H1 (cell line): ENCODE measurements around the gene C13orf42. TPM values are rescaled to one million over a fixed set of nuclear protein-coding genes. Genes with fewer than 3 reads are reported as not detected.

Experiments used
- CTCF ChIA-PET: fragments of 300-600 bp; sonication (Branson Sonifier 250); formaldehyde crosslinking; loops from one replicate; lab custom pipeline; 2021; ENCODE audit not compliant: partially characterized antibody; lab: Charles Lee
- POLR2A ChIA-PET: fragments of 300-600 bp; sonication (Branson Sonifier 250); formaldehyde crosslinking; loops from one replicate; lab custom pipeline; 2021; ENCODE audit warnings: inconsistent platforms; ENCODE audit not compliant: partially characterized antibody; lab: Charles Lee
- DNase-seq, 2 experiments: peaks; one replicate each; pipeline versions ENCODE4 v3.0.0 to v3.0.0-alpha.2; 2010 to 2022; ENCODE audit warnings: low spot score in 2 of 2, low read depth in 1 of 2, mixed read lengths in 1 of 2
- FAIRE-seq: peaks from 2 replicates; lab custom pipeline; 2011; peaks lifted over from hg19 to GRCh38; lab: Jason Lieb, UNC
- H2AFZ ChIP-seq: 2 replicates; pipeline ENCODE4 v1.8.1; 2012; ENCODE audit warnings: low read length, inconsistent platforms
- H2AK5ac ChIP-seq: 2 replicates; pipeline ENCODE4 v1.6.1; 2013; ENCODE audit warnings: low read depth, low read length
- H2BK120ac ChIP-seq: replicated peaks from 2 replicates; pipeline ENCODE3; 2013; ENCODE audit warnings: low read depth, low read length, inconsistent platforms
- H2BK12ac ChIP-seq: 2 replicates; pipeline ENCODE4 v1.6.1; 2013; ENCODE audit warnings: low read depth, low read length
- H2BK15ac ChIP-seq: 2 replicates; pipeline ENCODE4 v1.6.1; 2013; ENCODE audit warnings: low read length
- H2BK20ac ChIP-seq: 2 replicates; pipeline ENCODE4 v1.6.1; 2013; ENCODE audit warnings: low read length
- H2BK5ac ChIP-seq: 2 replicates; pipeline ENCODE4 v1.6.1; 2013; ENCODE audit warnings: low read depth, low read length
- H3K14ac ChIP-seq: 2 replicates; pipeline ENCODE4 v1.6.1; 2013; ENCODE audit warnings: inconsistent platforms; ENCODE audit not compliant: insufficient read length
- H3K18ac ChIP-seq: 2 replicates; pipeline ENCODE4 v1.6.1; 2013; ENCODE audit warnings: low read length; ENCODE audit errors: extremely low read depth
- H3K23ac ChIP-seq: 2 replicates; pipeline ENCODE4 v1.6.1; 2013; ENCODE audit warnings: inconsistent platforms; ENCODE audit not compliant: insufficient read length
- H3K23me2 ChIP-seq: 2 replicates; pipeline ENCODE4 v1.6.1; 2013; ENCODE audit warnings: low read depth, low read length
- H3K27ac ChIP-seq: 2 replicates; pipeline ENCODE4 v1.6.1; 2011; ENCODE audit warnings: low read depth, low read length, inconsistent platforms
- H3K27me3 ChIP-seq, 4 experiments: replicated peaks in 1 of 4; 1 replicate in 1 of 4; 2 replicates in 3 of 4; pipeline versions ENCODE4 v1.6.1 to v1.8.1; 2011 to 2013; ENCODE audit warnings: low read length in 3 of 4, mild to moderate bottlenecking in 3 of 4, inconsistent platforms in 2 of 4, mixed read lengths in 2 of 4, moderate library complexity in 1 of 4; ENCODE audit not compliant: control insufficient read depth in 3 of 4, insufficient read depth in 3 of 4; ENCODE audit errors: extremely low read depth in 1 of 4
- H3K36me3 ChIP-seq, 4 experiments: 2 replicates each; pipeline versions ENCODE4 v1.6.1 to v1.8.1; 2011 to 2013; ENCODE audit warnings: mild to moderate bottlenecking in 4 of 4, low read length in 3 of 4, moderate library complexity in 2 of 4, control low read depth in 1 of 4, inconsistent platforms in 1 of 4; ENCODE audit not compliant: insufficient read depth in 4 of 4, control insufficient read depth in 2 of 4
- H3K4ac ChIP-seq: replicated peaks from 2 replicates; pipeline ENCODE3; 2013; ENCODE audit warnings: low read length, low read depth, mixed read lengths, inconsistent platforms; ENCODE audit not compliant: insufficient read length
- H3K4me1 ChIP-seq, 4 experiments: replicated peaks in 1 of 4; 1 replicate in 1 of 4; 2 replicates in 3 of 4; pipeline versions ENCODE4 v1.6.1 to v1.8.1; 2011 to 2013; ENCODE audit warnings: low read length in 3 of 4, inconsistent platforms in 2 of 4, mixed read lengths in 1 of 4; ENCODE audit not compliant: insufficient read depth in 4 of 4, control insufficient read depth in 3 of 4
- H3K4me2 ChIP-seq, 2 experiments: 2 replicates each; pipeline versions ENCODE4 v1.6.1 to v1.8.1; 2011 to 2013; ENCODE audit warnings: low read depth in 2 of 2, low read length in 2 of 2, control low read depth in 1 of 2, inconsistent platforms in 1 of 2, mild to moderate bottlenecking in 1 of 2; ENCODE audit not compliant: insufficient read depth in 1 of 2
- H3K4me3 ChIP-seq, 4 experiments: fragments of 200-600, 300-600 bp in 1 of 4; sonication (generic), shearing (Covaris generic), sonication (Bioruptor Twin) in 1 of 4; 2 replicates each; pipeline versions ENCODE4 v1.5.1 to v1.8.1; 2011 to 2016; ENCODE audit warnings: low read length in 4 of 4, low read depth in 3 of 4, control low read depth in 2 of 4, inconsistent platforms in 2 of 4, mild to moderate bottlenecking in 2 of 4, mixed read lengths in 1 of 4, moderate library complexity in 1 of 4; ENCODE audit not compliant: insufficient read depth in 2 of 4; ENCODE audit errors: extremely low read depth in 1 of 4
- H3K56ac ChIP-seq: replicated peaks from 2 replicates; pipeline ENCODE3; 2013; ENCODE audit warnings: low read depth, mild to moderate bottlenecking, mixed read lengths, low read length, inconsistent platforms; ENCODE audit not compliant: insufficient read length
- H3K79me1 ChIP-seq: 2 replicates; pipeline ENCODE4 v1.6.1; 2013; ENCODE audit warnings: low read depth, low read length, control low read depth
- H3K79me2 ChIP-seq, 2 experiments: 2 replicates each; pipeline versions ENCODE4 v1.6.1 to v1.8.1; 2012 to 2013; ENCODE audit warnings: low read length in 2 of 2, mild to moderate bottlenecking in 2 of 2, inconsistent platforms in 1 of 2; ENCODE audit not compliant: insufficient read depth in 2 of 2, control insufficient read depth in 1 of 2
- H3K9ac ChIP-seq, 4 experiments: replicated peaks in 1 of 4; 1 replicate in 1 of 4; 2 replicates in 3 of 4; pipeline versions ENCODE4 v1.6.1 to v1.8.1; 2011 to 2013; ENCODE audit warnings: low read depth in 3 of 4, low read length in 3 of 4, control low read depth in 2 of 4, mild to moderate bottlenecking in 2 of 4, moderate library complexity in 2 of 4, inconsistent platforms in 1 of 4; ENCODE audit errors: extremely low read depth in 1 of 4
- H3K9me3 ChIP-seq, 2 experiments: 2 replicates each; pipeline versions ENCODE4 v1.6.1 to v1.8.1; 2012 to 2013; ENCODE audit warnings: mild to moderate bottlenecking in 2 of 2, moderate library complexity in 2 of 2, control low read depth in 1 of 2, inconsistent platforms in 1 of 2, low read depth in 1 of 2, low read length in 1 of 2, mixed read lengths in 1 of 2; ENCODE audit not compliant: insufficient read depth in 2 of 2
- H4K20me1 ChIP-seq, 2 experiments: replicated peaks in 1 of 2; 2 replicates each; pipeline versions ENCODE3 to v1.8.1; 2011 to 2013; ENCODE audit warnings: inconsistent platforms in 2 of 2, low read length in 2 of 2, mild to moderate bottlenecking in 1 of 2; ENCODE audit not compliant: insufficient read depth in 2 of 2, control insufficient read depth in 1 of 2
- H4K5ac ChIP-seq: 2 replicates; pipeline ENCODE4 v1.6.1; 2013; ENCODE audit warnings: low read length, low read depth, mixed read lengths, inconsistent platforms; ENCODE audit not compliant: insufficient read length
- H4K8ac ChIP-seq: 2 replicates; pipeline ENCODE4 v1.8.0; 2013; ENCODE audit warnings: mild to moderate bottlenecking, moderate library complexity, low read length, inconsistent platforms; ENCODE audit not compliant: insufficient read depth; ENCODE audit errors: extremely low read depth
- H4K91ac ChIP-seq: replicated peaks from 2 replicates; pipeline ENCODE3; 2013; ENCODE audit warnings: low read length, mixed read lengths, inconsistent platforms; ENCODE audit not compliant: insufficient read length
- ASH2L ChIP-seq: fragments of 200-600, 300-600 bp; sonication (generic); IDR thresholded peaks from one replicate; pipeline ENCODE4 v1.7.1; 2017; ENCODE audit warnings: low read length
- E2F6 ChIP-seq: IDR thresholded peaks from 2 replicates; pipeline ENCODE4 v1.6.1; 2012; ENCODE audit warnings: inconsistent platforms
- FOSL1 ChIP-seq: IDR thresholded peaks from 2 replicates; pipeline ENCODE4 v1.6.1; 2011; ENCODE audit warnings: mild to moderate bottlenecking, low read depth, low read length, moderate library complexity; ENCODE audit not compliant: insufficient read depth
- HDAC2 ChIP-seq, 2 experiments: fragments of 300-600 bp in 1 of 2; sonication (generic) in 1 of 2; IDR thresholded peaks; 2 replicates each; pipeline ENCODE4 v1.6.1; 2011 to 2012; ENCODE audit warnings: low read depth in 2 of 2, low read length in 2 of 2, mild to moderate bottlenecking in 2 of 2, moderate library complexity in 2 of 2, borderline replicate concordance in 1 of 2, inconsistent platforms in 1 of 2
- MAFK ChIP-seq: IDR thresholded peaks from 2 replicates; pipeline ENCODE4 v1.6.1; 2012; ENCODE audit warnings: low read depth, mild to moderate bottlenecking, improper control_type of control experiment, low read length
- WGBS, 2 experiments: shearing (Covaris generic) in 1 of 2; methylation state at CpG; one replicate each; pipeline versions ENCODE4 v1.1.6 to v1.1.7; 2013 to 2015; ENCODE audit warnings: low lambda C conversion rate in 2 of 2, mixed read lengths in 2 of 2, inconsistent platforms in 1 of 2, low coverage in 1 of 2, missing lambda C conversion rate in 1 of 2; ENCODE audit not compliant: insufficient replicate concordance in 2 of 2, insufficient coverage in 1 of 2, insufficient read length in 1 of 2; ENCODE audit errors: extremely low coverage in 1 of 2, missing lambda C conversion rate in 1 of 2; 5-methylcytosine and 5-hydroxymethylcytosine counted together
- polyA plus RNA-seq, 7 experiments: library from polyadenylated mRNA; depleted of rRNA in 3 of 7; stranded (reverse) in 5 of 7; unstranded in 2 of 7; fragments of >200 nt in 5 of 7; fragments of 200-250 nt in 2 of 7; gene quantifications; 1 replicate in 5 of 7; 2 replicates in 1 of 7; 4 replicates in 1 of 7; pipeline versions ENCODE4 v1.2.1 to v1.2.3, GENCODE V29; 2011 to 2013; ENCODE audit warnings: missing spikeins in 2 of 7, mixed read lengths in 2 of 7
- total RNA-seq: library from RNA; stranded (reverse); fragmentation: NEBNext Ultra II Directional; extraction: Animal tissue kit (Norgen Biotek cat#: 25700); gene quantifications from 2 replicates; pipeline ENCODE4 v1.2.1, GENCODE V29; 2021

The C13orf42 gene
- total and polyA plus RNA-seq, 2 of the 8 experiments (the other 6 are each of a cell fraction or from before 2014, with no cell fraction given) = 9.9 to 10.1 TPM

DNA sequence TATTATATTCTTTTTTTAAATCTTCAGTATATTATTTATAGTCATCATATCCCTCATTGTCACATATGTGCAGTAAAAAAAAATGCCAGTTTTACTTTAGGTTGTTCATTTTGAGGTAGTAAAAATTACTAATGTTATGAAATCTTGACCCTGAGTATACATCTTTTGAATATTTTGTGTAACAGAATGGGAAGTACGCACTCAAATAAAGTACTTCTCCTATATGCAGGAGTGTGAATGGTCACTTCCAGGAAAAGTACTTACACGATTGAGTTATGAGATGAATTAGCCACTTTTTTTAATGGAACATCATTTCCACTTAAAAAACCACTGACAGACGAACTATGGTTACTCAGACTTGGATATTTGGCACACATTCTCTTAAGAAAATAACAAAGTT lies 58.5 kb downstream of the C13orf42 start:
- no peak overlapping the region for H3K4me3 ChIP-seq
- no peak overlapping the region for H2AFZ ChIP-seq
- DNase-seq (no peak), FAIRE-seq (no peak)
- H3K9ac ChIP-seq = no peak overlapping the region
- H3K79me1 ChIP-seq = no peaks in the 10 kb centered on the region
- H2BK15ac ChIP-seq = no peak overlapping the region
- H2BK120ac ChIP-seq = no peak overlapping the region
- no peak overlapping the region for H2BK5ac ChIP-seq
- ChIA-PET POLR2A (no interaction called here), CTCF (interaction anchor here (0.6 to 9.2 kb wide), 3 partner anchors 9 to 62 kb away, joined by 3 to 50 read pairs (median 18); no protein-coding TSS in a partner anchor)
- H3K79me2 ChIP-seq = no peaks in the 10 kb centered on the region
- H2BK12ac ChIP-seq = no peak overlapping the region
- no peak overlapping the region for H3K4ac ChIP-seq
- no peak overlapping the region for H3K4me2 ChIP-seq
- no peaks in the 10 kb centered on the region for H4K20me1 ChIP-seq
- H3K23ac ChIP-seq = no peak overlapping the region
- no peak overlapping the region for H3K27ac ChIP-seq
- H2AK5ac ChIP-seq = no peak overlapping the region
- H4K8ac ChIP-seq = no peak overlapping the region
- no peak for TF ChIP-seq HDAC2 (IDR thresholded peaks at IDR 0.05; ENCODE audit: borderline replicate concordance in 1 of 2, low read depth in 2 of 2, low read length in 2 of 2)
- no peak for TF ChIP-seq FOSL1
- no peak for TF ChIP-seq E2F6
- TF ChIP-seq MAFK = no peak
- no peak for TF ChIP-seq ASH2L
- no peaks in the 10 kb centered on the region for H3K36me3 ChIP-seq
- H3K14ac ChIP-seq = no peak overlapping the region
- no peaks in the 10 kb centered on the region for H3K9me3 ChIP-seq
- H3K18ac ChIP-seq = no peak overlapping the region
- no peak overlapping the region for H4K91ac ChIP-seq
- no peak overlapping the region for H2BK20ac ChIP-seq
- H4K5ac ChIP-seq = no peak overlapping the region
- no peaks in the 10 kb centered on the region for H3K23me2 ChIP-seq
- no peaks in the 10 kb centered on the region for H3K4me1 ChIP-seq
- H3K56ac ChIP-seq = no peak overlapping the region
- H3K27me3 ChIP-seq = no peaks in the 10 kb centered on the region
- WGBS, 2 experiments = 94% methylated on average over 3 of the region's 3 CpGs; no CpG with 5 or more reads in 1 of the 2 experiments
